H1 (cell line): ENCODE results near the gene ANGPTL5. TPM values are rescaled to one million over a fixed set of nuclear protein-coding genes. Genes with fewer than 3 reads are reported as not detected.
A peak's percentile ranks its signal among the peaks of the same experiment; 100 is the strongest.

ENCODE experiments used
- CTCF ChIA-PET: fragments of 300-600 bp; sonication (Branson Sonifier 250); formaldehyde crosslinking; loops from one replicate; lab custom pipeline; 2021; ENCODE audit not compliant: partially characterized antibody; lab: Charles Lee
- POLR2A ChIA-PET: fragments of 300-600 bp; sonication (Branson Sonifier 250); formaldehyde crosslinking; loops from one replicate; lab custom pipeline; 2021; ENCODE audit warnings: inconsistent platforms; ENCODE audit not compliant: partially characterized antibody; lab: Charles Lee
- DNase-seq, 2 experiments: peaks; one replicate each; pipeline versions ENCODE4 v3.0.0 to v3.0.0-alpha.2; 2010 to 2022; ENCODE audit warnings: low spot score in 2 of 2, low read depth in 1 of 2, mixed read lengths in 1 of 2
- FAIRE-seq: peaks from 2 replicates; lab custom pipeline; 2011; peaks lifted over from hg19 to GRCh38; lab: Jason Lieb, UNC
- H2AFZ ChIP-seq: 2 replicates; pipeline ENCODE4 v1.8.1; 2012; ENCODE audit warnings: low read length, inconsistent platforms
- H2AK5ac ChIP-seq: 2 replicates; pipeline ENCODE4 v1.6.1; 2013; ENCODE audit warnings: low read depth, low read length
- H2BK120ac ChIP-seq: replicated peaks from 2 replicates; pipeline ENCODE3; 2013; ENCODE audit warnings: low read depth, low read length, inconsistent platforms
- H2BK12ac ChIP-seq: 2 replicates; pipeline ENCODE4 v1.6.1; 2013; ENCODE audit warnings: low read depth, low read length
- H2BK15ac ChIP-seq: 2 replicates; pipeline ENCODE4 v1.6.1; 2013; ENCODE audit warnings: low read length
- H2BK20ac ChIP-seq: 2 replicates; pipeline ENCODE4 v1.6.1; 2013; ENCODE audit warnings: low read length
- H2BK5ac ChIP-seq: 2 replicates; pipeline ENCODE4 v1.6.1; 2013; ENCODE audit warnings: low read depth, low read length
- H3K14ac ChIP-seq: 2 replicates; pipeline ENCODE4 v1.6.1; 2013; ENCODE audit warnings: inconsistent platforms; ENCODE audit not compliant: insufficient read length
- H3K18ac ChIP-seq: 2 replicates; pipeline ENCODE4 v1.6.1; 2013; ENCODE audit warnings: low read length; ENCODE audit errors: extremely low read depth
- H3K23ac ChIP-seq: 2 replicates; pipeline ENCODE4 v1.6.1; 2013; ENCODE audit warnings: inconsistent platforms; ENCODE audit not compliant: insufficient read length
- H3K23me2 ChIP-seq: 2 replicates; pipeline ENCODE4 v1.6.1; 2013; ENCODE audit warnings: low read depth, low read length
- H3K27ac ChIP-seq: 2 replicates; pipeline ENCODE4 v1.6.1; 2011; ENCODE audit warnings: low read depth, low read length, inconsistent platforms
- H3K27me3 ChIP-seq, 4 experiments: replicated peaks in 1 of 4; 1 replicate in 1 of 4; 2 replicates in 3 of 4; pipeline versions ENCODE4 v1.6.1 to v1.8.1; 2011 to 2013; ENCODE audit warnings: low read length in 3 of 4, mild to moderate bottlenecking in 3 of 4, inconsistent platforms in 2 of 4, mixed read lengths in 2 of 4, moderate library complexity in 1 of 4; ENCODE audit not compliant: control insufficient read depth in 3 of 4, insufficient read depth in 3 of 4; ENCODE audit errors: extremely low read depth in 1 of 4
- H3K36me3 ChIP-seq, 4 experiments: 2 replicates each; pipeline versions ENCODE4 v1.6.1 to v1.8.1; 2011 to 2013; ENCODE audit warnings: mild to moderate bottlenecking in 4 of 4, low read length in 3 of 4, moderate library complexity in 2 of 4, control low read depth in 1 of 4, inconsistent platforms in 1 of 4; ENCODE audit not compliant: insufficient read depth in 4 of 4, control insufficient read depth in 2 of 4
- H3K4ac ChIP-seq: replicated peaks from 2 replicates; pipeline ENCODE3; 2013; ENCODE audit warnings: low read length, low read depth, mixed read lengths, inconsistent platforms; ENCODE audit not compliant: insufficient read length
- H3K4me1 ChIP-seq, 4 experiments: replicated peaks in 1 of 4; 1 replicate in 1 of 4; 2 replicates in 3 of 4; pipeline versions ENCODE4 v1.6.1 to v1.8.1; 2011 to 2013; ENCODE audit warnings: low read length in 3 of 4, inconsistent platforms in 2 of 4, mixed read lengths in 1 of 4; ENCODE audit not compliant: insufficient read depth in 4 of 4, control insufficient read depth in 3 of 4
- H3K4me2 ChIP-seq, 2 experiments: 2 replicates each; pipeline versions ENCODE4 v1.6.1 to v1.8.1; 2011 to 2013; ENCODE audit warnings: low read depth in 2 of 2, low read length in 2 of 2, control low read depth in 1 of 2, inconsistent platforms in 1 of 2, mild to moderate bottlenecking in 1 of 2; ENCODE audit not compliant: insufficient read depth in 1 of 2
- H3K4me3 ChIP-seq, 4 experiments: fragments of 200-600, 300-600 bp in 1 of 4; sonication (generic), shearing (Covaris generic), sonication (Bioruptor Twin) in 1 of 4; 2 replicates each; pipeline versions ENCODE4 v1.5.1 to v1.8.1; 2011 to 2016; ENCODE audit warnings: low read length in 4 of 4, low read depth in 3 of 4, control low read depth in 2 of 4, inconsistent platforms in 2 of 4, mild to moderate bottlenecking in 2 of 4, mixed read lengths in 1 of 4, moderate library complexity in 1 of 4; ENCODE audit not compliant: insufficient read depth in 2 of 4; ENCODE audit errors: extremely low read depth in 1 of 4
- H3K56ac ChIP-seq: replicated peaks from 2 replicates; pipeline ENCODE3; 2013; ENCODE audit warnings: low read depth, mild to moderate bottlenecking, mixed read lengths, low read length, inconsistent platforms; ENCODE audit not compliant: insufficient read length
- H3K79me1 ChIP-seq: 2 replicates; pipeline ENCODE4 v1.6.1; 2013; ENCODE audit warnings: low read depth, low read length, control low read depth
- H3K79me2 ChIP-seq, 2 experiments: 2 replicates each; pipeline versions ENCODE4 v1.6.1 to v1.8.1; 2012 to 2013; ENCODE audit warnings: low read length in 2 of 2, mild to moderate bottlenecking in 2 of 2, inconsistent platforms in 1 of 2; ENCODE audit not compliant: insufficient read depth in 2 of 2, control insufficient read depth in 1 of 2
- H3K9ac ChIP-seq, 4 experiments: replicated peaks in 1 of 4; 1 replicate in 1 of 4; 2 replicates in 3 of 4; pipeline versions ENCODE4 v1.6.1 to v1.8.1; 2011 to 2013; ENCODE audit warnings: low read depth in 3 of 4, low read length in 3 of 4, control low read depth in 2 of 4, mild to moderate bottlenecking in 2 of 4, moderate library complexity in 2 of 4, inconsistent platforms in 1 of 4; ENCODE audit errors: extremely low read depth in 1 of 4
- H3K9me3 ChIP-seq, 2 experiments: 2 replicates each; pipeline versions ENCODE4 v1.6.1 to v1.8.1; 2012 to 2013; ENCODE audit warnings: mild to moderate bottlenecking in 2 of 2, moderate library complexity in 2 of 2, control low read depth in 1 of 2, inconsistent platforms in 1 of 2, low read depth in 1 of 2, low read length in 1 of 2, mixed read lengths in 1 of 2; ENCODE audit not compliant: insufficient read depth in 2 of 2
- H4K20me1 ChIP-seq, 2 experiments: replicated peaks in 1 of 2; 2 replicates each; pipeline versions ENCODE3 to v1.8.1; 2011 to 2013; ENCODE audit warnings: inconsistent platforms in 2 of 2, low read length in 2 of 2, mild to moderate bottlenecking in 1 of 2; ENCODE audit not compliant: insufficient read depth in 2 of 2, control insufficient read depth in 1 of 2
- H4K5ac ChIP-seq: 2 replicates; pipeline ENCODE4 v1.6.1; 2013; ENCODE audit warnings: low read length, low read depth, mixed read lengths, inconsistent platforms; ENCODE audit not compliant: insufficient read length
- H4K8ac ChIP-seq: 2 replicates; pipeline ENCODE4 v1.8.0; 2013; ENCODE audit warnings: mild to moderate bottlenecking, moderate library complexity, low read length, inconsistent platforms; ENCODE audit not compliant: insufficient read depth; ENCODE audit errors: extremely low read depth
- H4K91ac ChIP-seq: replicated peaks from 2 replicates; pipeline ENCODE3; 2013; ENCODE audit warnings: low read length, mixed read lengths, inconsistent platforms; ENCODE audit not compliant: insufficient read length
- CTCF ChIP-seq, 3 experiments: IDR thresholded peaks; 1 replicate in 2 of 3; 2 replicates in 1 of 3; pipeline versions ENCODE4 v1.5.1 to v1.6.1; 2011; ENCODE audit warnings: low read length in 3 of 3, mild to moderate bottlenecking in 3 of 3, inconsistent platforms in 2 of 3, low read depth in 1 of 3, moderate library complexity in 1 of 3; ENCODE audit not compliant: insufficient read depth in 1 of 3; ENCODE audit errors: control extremely low read depth in 1 of 3
- RAD21 ChIP-seq, 2 experiments: IDR thresholded peaks in 1 of 2; conservative IDR thresholded peaks in 1 of 2; 2 replicates each; pipeline ENCODE4 v1.6.1; 2011; ENCODE audit warnings: low read depth in 2 of 2, low read length in 2 of 2, improper control_type of control experiment in 1 of 2, inconsistent platforms in 1 of 2, mild to moderate bottlenecking in 1 of 2, moderate library complexity in 1 of 2
- RNF2 ChIP-seq: fragments of 200-900, 300-1000 bp; sonication (generic); IDR thresholded peaks from 2 replicates; pipeline ENCODE4 v1.7.1; 2016; ENCODE audit warnings: borderline replicate concordance, low read depth, mild to moderate bottlenecking, antibody characterized with exemption, low read length; ENCODE audit not compliant: poor library complexity, severe bottlenecking; ENCODE audit errors: missing control alignments
- TCF12 ChIP-seq: IDR thresholded peaks from 2 replicates; pipeline ENCODE4 v1.6.1; 2011; ENCODE audit warnings: low read depth, mild to moderate bottlenecking, low read length
- WGBS, 2 experiments: shearing (Covaris generic) in 1 of 2; methylation state at CpG; one replicate each; pipeline versions ENCODE4 v1.1.6 to v1.1.7; 2013 to 2015; ENCODE audit warnings: low lambda C conversion rate in 2 of 2, mixed read lengths in 2 of 2, inconsistent platforms in 1 of 2, low coverage in 1 of 2, missing lambda C conversion rate in 1 of 2; ENCODE audit not compliant: insufficient replicate concordance in 2 of 2, insufficient coverage in 1 of 2, insufficient read length in 1 of 2; ENCODE audit errors: extremely low coverage in 1 of 2, missing lambda C conversion rate in 1 of 2; 5-methylcytosine and 5-hydroxymethylcytosine counted together
- polyA plus RNA-seq, 7 experiments: library from polyadenylated mRNA; depleted of rRNA in 3 of 7; stranded (reverse) in 5 of 7; unstranded in 2 of 7; fragments of >200 nt in 5 of 7; fragments of 200-250 nt in 2 of 7; gene quantifications; 1 replicate in 5 of 7; 2 replicates in 1 of 7; 4 replicates in 1 of 7; pipeline versions ENCODE4 v1.2.1 to v1.2.3, GENCODE V29; 2011 to 2013; ENCODE audit warnings: missing spikeins in 2 of 7, mixed read lengths in 2 of 7
- total RNA-seq: library from RNA; stranded (reverse); fragmentation: NEBNext Ultra II Directional; extraction: Animal tissue kit (Norgen Biotek cat#: 25700); gene quantifications from 2 replicates; pipeline ENCODE4 v1.2.1, GENCODE V29; 2021

The ANGPTL5 gene
- total and polyA plus RNA-seq, 2 of the 8 experiments (the other 6 are each of a cell fraction or from before 2014, with no cell fraction given), result not detected

DNA sequence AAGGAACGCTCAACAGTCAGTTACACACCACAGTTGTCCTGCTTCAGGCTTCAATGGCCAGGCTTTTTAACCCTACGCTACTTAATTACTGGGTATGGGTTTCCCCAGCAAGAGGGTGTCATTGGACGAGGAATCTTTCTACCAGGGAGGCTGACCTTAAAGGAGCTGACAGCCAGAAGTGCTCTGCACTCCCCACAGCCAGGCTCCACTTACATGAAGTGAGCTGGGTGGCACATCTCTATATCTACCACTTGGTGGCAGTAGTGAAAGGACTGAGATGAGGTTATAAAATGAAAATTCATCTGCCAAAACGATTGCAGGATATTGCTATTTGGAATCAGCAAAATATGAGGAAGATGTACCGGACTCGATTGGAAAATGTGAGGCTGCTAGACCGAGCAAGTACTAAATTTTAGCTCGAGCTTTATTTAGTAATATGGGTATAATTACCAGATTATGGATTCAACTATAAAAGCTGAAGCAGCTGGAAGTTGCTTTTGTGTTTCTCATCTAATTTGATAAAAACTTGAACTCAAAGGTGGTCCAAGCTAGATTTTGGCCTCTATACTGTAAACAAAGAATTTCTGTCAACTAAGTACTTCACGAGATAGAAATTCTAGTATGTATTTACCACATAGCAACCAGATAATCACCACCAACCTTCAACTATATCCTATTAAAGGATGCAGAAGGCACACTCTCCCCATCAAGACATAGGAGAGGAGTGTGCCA lies 55.5 kb downstream of the ANGPTL5 start:
- 0 out of 2 replicates have a peak overlapping the region, but pooled peaks have one; percentile 43 for H2AFZ ChIP-seq
- H3K23me2 ChIP-seq, result no peaks in the 10 kb centered on the region

More for the DNA sequence above, 55.5 kb downstream of the ANGPTL5 start:
- H4K5ac ChIP-seq, result no peak overlapping the region
- no peak overlapping the region for H3K18ac ChIP-seq
- no peak overlapping the region for H2AK5ac ChIP-seq
- ChIA-PET POLR2A (interaction anchor here (0.6 kb wide), 1 partner anchor 9 kb away, joined by 3 read pairs; no protein-coding TSS in a partner anchor), CTCF (interaction anchor here (0.5 to 7.0 kb wide), 72 partner anchors 9 to 752 kb away, joined by 3 to 134 read pairs (median 4); no protein-coding TSS in a partner anchor)
- no peak overlapping the region for H3K56ac ChIP-seq
- TF ChIP-seq RAD21 (IDR thresholded peaks at IDR 0.05 in 1 of 2, conservative IDR thresholded peaks at IDR 0.05 in 1 of 2; ENCODE audit: low read depth in 2 of 2, low read length in 2 of 2) (peak; percentile 61 to 68), RNF2 (no peak), CTCF (IDR thresholded peaks at IDR 0.05; ENCODE audit: control extremely low read depth in 1 of 3, insufficient read depth in 1 of 3, low read depth in 1 of 3, low read length in 3 of 3) (peak; percentile 46 to 74 (median 69)), TCF12 (no peak)
- H3K4me1 ChIP-seq, result no peaks in the 10 kb centered on the region
- H2BK5ac ChIP-seq, result no peak overlapping the region
- no peak overlapping the region for H4K91ac ChIP-seq
- 50% methylated on average over 9 of the region's 9 CpGs; no CpG with 5 or more reads in 1 of the 2 experiments for WGBS, 2 experiments
- H2BK120ac ChIP-seq, result no peak overlapping the region
- no peaks in the 10 kb centered on the region for H3K36me3 ChIP-seq
- H3K27ac ChIP-seq, result no peak overlapping the region
- peaks cover 4 to 7% of the 10 kb centered on the region in 2 experiments; a peak in 2 of 4 replicates for H3K9me3 ChIP-seq
- no peaks in the 10 kb centered on the region for H3K79me2 ChIP-seq
- no peak overlapping the region for H4K8ac ChIP-seq
- FAIRE-seq, result peak; percentile 92
- H2BK20ac ChIP-seq, result no peak overlapping the region
- H2BK12ac ChIP-seq, result no peak overlapping the region
- H2BK15ac ChIP-seq, result no peak overlapping the region
- H3K4me3 ChIP-seq, result no peak overlapping the region
- H3K23ac ChIP-seq, result no peak overlapping the region
- no peak overlapping the region for H3K4ac ChIP-seq
- H4K20me1 ChIP-seq, result no peaks in the 10 kb centered on the region
- H3K27me3 ChIP-seq, result no peaks in the 10 kb centered on the region
- no peak overlapping the region for H3K14ac ChIP-seq
- H3K79me1 ChIP-seq, result no peaks in the 10 kb centered on the region
- DNase-seq, result peak in 1 of 2 experiments; percentile 29
- no peak overlapping the region for H3K9ac ChIP-seq
- H3K4me2 ChIP-seq, result no peak overlapping the region
